ENCODE results near the gene PHACTR3. TPM values are rescaled to one million over a fixed set of nuclear protein-coding genes. Genes with fewer than 3 reads are reported as not detected.

Gene PHACTR3
- polyA plus RNA-seq, 3 donors = 9.7 to 10.8 (median 10.5) TPM

DNA sequence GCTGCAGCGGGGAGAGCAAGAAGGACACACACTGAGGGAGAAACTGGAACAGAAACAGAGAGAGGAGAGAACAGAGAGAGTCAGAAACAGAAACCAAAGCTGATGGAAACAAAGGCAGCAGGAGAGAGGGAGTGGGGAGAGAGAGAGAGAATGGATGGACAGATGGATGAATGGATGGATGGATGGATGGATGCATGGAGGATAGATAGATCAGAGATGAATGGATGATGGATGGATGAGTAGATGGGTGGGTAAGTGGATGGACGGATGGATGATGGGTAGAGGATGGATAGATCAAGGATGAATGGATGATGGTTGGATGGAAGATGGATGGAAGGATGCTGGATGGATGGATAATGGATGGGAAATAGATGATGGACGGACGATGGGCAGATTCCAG, 35.0 kb upstream of the PHACTR3 start:
- DNase-seq (ENCODE audit: extremely low read depth in 1 of 11, low read depth in 9 of 11, low spot score in 4 of 11) = no peak

- no peak for DNase-seq (ENCODE audit: extremely low read depth in 1 of 11, low read depth in 9 of 11, low spot score in 4 of 11)
Observed at GRCh38 chr20:59571151-59571550, 33.2 kb upstream of the PHACTR3 start.

GRCh38 chr20:59571551-59572314, 32.6 kb upstream of the PHACTR3 start:
- peak; percentile 49 to 72 (median 60) for DNase-seq (ENCODE audit: extremely low read depth in 1 of 11, low read depth in 9 of 11, low spot score in 4 of 11)

- no peak for DNase-seq (ENCODE audit: extremely low read depth in 1 of 11, low read depth in 9 of 11, low spot score in 4 of 11)
Observed at GRCh38 chr20:59572515-59572914, 31.8 kb upstream of the PHACTR3 start.

DNA sequence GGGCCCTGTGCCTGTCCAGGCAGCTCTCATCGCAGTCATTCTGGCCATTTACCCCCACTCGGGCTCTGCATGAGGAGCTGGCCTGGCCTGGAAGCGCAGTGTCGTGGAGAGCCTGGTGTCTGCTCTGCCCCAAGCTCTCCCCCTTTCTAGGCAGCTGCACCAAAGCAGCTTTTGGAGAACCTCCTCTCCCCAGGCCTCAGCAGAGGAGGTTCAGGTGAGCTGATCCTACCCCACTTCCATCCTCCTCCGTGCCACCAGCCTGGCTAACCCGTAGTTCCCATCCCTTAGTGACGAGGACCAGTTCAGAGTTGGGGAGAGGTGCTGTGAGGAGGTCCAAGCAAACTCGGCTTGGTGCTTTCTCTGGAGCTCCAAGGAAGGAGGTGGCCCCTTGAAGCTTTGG, 30.5 kb upstream of the PHACTR3 start:
- no peak for DNase-seq (ENCODE audit: extremely low read depth in 1 of 11, low read depth in 9 of 11, low spot score in 4 of 11)

- DNase-seq (ENCODE audit: extremely low read depth in 1 of 11, low read depth in 9 of 11, low spot score in 4 of 11) = no peak
Observed at GRCh38 chr20:59574308-59574707, 30.0 kb upstream of the PHACTR3 start.

DNA sequence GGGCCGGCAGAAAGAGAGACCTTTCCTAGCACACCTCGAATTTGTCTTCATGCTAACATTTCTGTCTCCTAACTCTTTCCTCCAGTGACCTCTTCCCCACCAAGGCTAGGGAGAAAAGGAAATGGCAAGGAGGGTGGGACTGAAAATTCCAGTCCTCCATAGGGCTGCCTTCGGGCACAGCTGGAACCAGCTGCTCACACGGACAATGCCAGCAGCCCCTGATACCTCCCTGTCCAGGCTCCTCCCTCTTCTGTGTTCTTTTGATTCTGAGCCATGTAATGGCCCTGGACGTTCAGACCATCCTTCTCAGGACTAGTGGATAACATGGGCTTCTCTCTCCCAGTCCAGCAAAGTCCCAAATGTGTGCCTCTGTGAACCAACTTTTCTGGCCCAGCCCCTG, 29.1 kb upstream of the PHACTR3 start:
- no peak for DNase-seq (ENCODE audit: extremely low read depth in 1 of 11, low read depth in 9 of 11, low spot score in 4 of 11)

DNA sequence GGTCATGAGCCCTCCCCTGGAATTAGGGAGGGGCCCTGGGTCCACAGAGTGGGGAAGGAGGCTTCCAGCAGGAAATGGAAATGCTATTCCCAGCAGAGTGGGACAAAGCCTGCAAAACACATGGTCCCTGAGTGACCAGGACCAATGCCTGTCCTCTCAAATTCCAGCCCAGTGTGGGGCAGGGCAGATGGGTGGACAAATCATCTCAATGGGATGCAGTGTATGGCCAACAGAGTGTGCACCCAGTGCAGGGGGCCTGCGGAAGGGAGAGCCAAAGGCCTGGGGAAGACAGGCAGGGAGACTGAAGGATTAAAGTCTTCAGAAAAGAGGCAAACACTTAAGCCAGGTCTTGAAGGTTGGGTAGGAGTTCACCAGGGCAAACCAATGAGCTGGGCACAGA, 28.7 kb upstream of the PHACTR3 start:
- DNase-seq (ENCODE audit: extremely low read depth in 1 of 11, low read depth in 9 of 11, low spot score in 4 of 11) = no peak

DNA sequence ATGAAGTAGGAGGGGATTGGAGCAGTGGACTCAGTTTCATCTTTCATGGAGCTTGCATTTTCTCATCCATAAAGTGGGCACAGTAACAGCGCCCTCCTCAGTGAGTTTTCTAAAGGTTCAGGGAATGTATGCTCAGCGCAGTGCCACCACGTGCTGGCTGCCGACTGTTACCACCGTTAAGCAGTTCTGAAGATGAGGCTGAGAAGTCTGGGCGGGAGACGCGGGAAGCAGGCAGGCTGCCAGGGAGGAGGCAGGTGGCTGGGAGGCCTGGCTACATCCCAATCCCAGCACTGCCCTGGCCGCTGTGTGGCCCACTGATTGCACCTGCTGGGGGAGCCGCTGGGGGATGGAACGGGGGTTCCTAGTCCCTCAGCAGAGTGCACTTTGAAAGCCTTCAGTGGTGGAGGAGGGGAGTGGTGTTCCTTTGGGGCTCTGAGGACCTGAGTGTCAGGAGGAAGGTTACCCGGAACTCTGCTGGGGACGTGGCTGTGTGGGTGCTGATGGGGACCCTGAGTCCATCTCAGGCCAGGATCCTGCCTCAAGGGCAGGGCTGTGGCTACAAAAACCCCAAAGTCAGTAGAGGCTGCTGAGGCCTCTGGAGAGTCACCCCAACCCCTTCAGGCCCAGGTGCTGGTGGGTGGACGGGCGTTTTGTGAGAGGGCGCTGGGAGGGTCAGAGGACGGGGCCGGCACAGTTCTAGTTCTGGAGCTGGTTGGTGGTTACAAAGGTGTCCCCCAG, 28.0 kb upstream of the PHACTR3 start:
- no peak for DNase-seq (ENCODE audit: extremely low read depth in 1 of 11, low read depth in 9 of 11, low spot score in 4 of 11)

DNA sequence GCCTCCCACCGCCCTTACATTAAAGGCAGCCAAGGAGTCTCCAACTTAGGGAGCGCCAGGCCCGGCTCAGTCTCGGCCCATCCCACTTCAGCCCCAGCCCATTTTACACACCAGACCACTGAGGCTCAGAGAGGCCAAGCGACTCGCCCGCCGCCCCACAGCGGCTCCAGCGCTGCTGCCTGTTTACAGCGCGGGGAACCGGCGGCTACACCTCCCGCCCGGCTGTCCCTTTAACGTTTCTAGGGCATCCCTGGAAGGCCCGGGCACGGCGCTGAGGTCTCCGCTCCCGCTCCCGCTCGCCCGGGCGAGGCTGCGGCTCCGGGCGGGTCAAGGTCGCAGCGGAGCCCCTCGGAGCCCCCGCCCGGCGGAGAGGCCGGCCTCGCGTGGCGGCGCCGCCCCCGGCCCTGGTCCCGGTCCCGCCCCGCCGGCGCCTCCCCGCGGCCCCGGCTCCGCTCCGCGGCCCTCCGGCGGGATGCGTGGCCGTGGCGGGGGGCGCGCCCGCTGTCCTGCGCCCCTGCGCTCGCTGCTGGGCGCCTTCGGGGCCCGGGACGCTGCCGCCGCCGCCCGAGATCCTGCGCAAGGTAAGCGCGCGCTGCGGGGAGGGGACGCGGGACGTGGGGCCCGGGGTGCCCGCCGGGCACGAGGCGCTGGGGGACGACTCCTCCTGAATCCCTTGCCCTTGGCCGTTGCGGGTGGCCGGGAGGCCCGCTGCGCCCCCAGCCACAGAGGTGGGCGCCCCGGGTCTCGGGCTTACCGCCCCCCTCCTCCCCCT, 27.1 kb upstream of the PHACTR3 start:
- no peak for DNase-seq (ENCODE audit: extremely low read depth in 1 of 11, low read depth in 9 of 11, low spot score in 4 of 11)

GRCh38 chr20:59577809-59578435, 26.4 kb upstream of the PHACTR3 start:
- DNase-seq (ENCODE audit: extremely low read depth in 1 of 11, low read depth in 9 of 11, low spot score in 4 of 11) = no peak

DNA sequence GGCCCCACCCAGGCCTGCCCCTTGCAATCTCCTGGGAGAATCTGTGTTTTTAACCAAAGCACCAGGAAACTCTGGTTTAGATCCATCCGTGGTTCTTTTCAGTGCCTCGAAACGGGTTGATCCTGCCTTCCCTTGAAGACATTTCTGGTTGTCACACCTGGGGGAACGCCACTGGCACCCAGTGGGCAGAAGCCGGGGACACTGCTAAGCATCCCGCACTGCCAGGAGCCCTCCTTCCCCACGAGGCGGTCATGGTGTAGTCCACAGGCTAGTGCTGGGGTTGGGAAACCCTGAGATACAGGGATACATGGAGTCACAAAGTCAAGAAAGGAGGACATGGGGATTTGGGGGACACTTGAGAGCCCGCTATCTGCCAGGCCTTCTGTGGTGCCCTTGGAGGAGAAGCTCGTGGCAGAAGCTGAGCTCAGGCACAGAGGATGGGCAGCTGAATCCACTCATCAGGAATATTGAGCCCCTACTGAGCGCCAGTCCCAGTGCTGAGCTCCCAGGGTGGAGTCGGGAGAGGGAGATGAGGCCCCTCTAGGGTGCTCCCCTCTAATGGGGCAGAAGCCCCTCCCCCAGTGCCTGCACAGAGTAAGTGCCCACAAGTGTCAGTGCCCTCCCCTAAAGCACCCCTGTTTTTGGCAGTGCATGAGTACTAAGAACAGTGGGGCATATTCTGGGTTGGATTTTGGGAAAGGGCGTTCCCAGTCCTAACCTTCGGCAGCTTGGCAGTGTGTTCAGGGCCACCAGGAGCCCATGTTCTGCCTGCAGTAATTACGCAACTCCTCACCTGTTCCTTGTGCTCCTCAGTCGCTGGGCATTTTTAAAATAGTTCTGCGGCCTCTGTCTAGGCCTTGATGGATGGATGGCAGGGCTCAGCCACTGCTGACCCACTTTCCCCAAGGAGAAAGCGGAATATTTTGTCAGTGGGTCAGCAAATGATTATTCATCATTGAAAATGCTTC, 25.6 kb upstream of the PHACTR3 start:
- no peak for DNase-seq (ENCODE audit: extremely low read depth in 1 of 11, low read depth in 9 of 11, low spot score in 4 of 11)

GRCh38 chr20:59579404-59580145, 24.8 kb upstream of the PHACTR3 start:
- DNase-seq (ENCODE audit: extremely low read depth in 1 of 11, low read depth in 9 of 11, low spot score in 4 of 11) = no peak

GRCh38 chr20:59580146-59580946, 24.0 kb upstream of the PHACTR3 start:
- peak in 7 of 11 donors; percentile 51 to 70 (median 60) for DNase-seq (ENCODE audit: extremely low read depth in 1 of 11, low read depth in 9 of 11, low spot score in 4 of 11)

DNA sequence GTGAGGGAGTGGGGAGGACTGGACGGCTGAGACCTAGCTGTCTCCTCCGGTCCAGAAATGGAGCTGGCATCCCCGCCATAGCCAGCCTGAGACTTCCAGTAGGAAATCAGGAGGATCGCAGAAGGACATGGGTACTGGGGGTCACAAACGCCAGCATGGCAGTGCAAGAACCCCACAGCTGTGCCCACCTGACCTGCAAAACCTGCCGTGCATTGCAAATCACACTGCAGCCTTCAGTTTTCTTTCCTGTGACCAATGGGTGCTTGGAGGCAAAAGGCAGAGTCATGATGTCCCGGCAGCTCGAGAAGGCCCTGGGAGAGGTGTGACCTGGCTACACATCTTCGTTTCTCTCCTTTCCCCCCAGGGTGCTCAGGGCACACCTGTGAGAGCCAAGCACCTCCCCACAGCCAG, 23.3 kb upstream of the PHACTR3 start:
- DNase-seq (ENCODE audit: extremely low read depth in 1 of 11, low read depth in 9 of 11, low spot score in 4 of 11) = no peak

- DNase-seq (ENCODE audit: extremely low read depth in 1 of 11, low read depth in 9 of 11, low spot score in 4 of 11) = no peak
Observed at GRCh38 chr20:59581993-59582679, 22.2 kb upstream of the PHACTR3 start.

All from renal cortex interstitium (tissue), 11 donors.